Esophagus squamous epithelium (tissue), 4 donors: ENCODE measurements around the gene LYL1.

Experiments used
- CTCF ChIP-seq, 6 experiments: fragments of 450-650 bp in 4 of 6; fragments of 200-600 bp in 2 of 6; sonication (generic) in 2 of 6; IDR thresholded peaks; one replicate each; pipeline ENCODE4 v1.5.1; 2016 to 2019; ENCODE audit warnings: antibody characterized with exemption in 6 of 6, mild to moderate bottlenecking in 4 of 6, moderate library complexity in 4 of 6
- POLR2A ChIP-seq, 4 donors: fragments of 450-650 bp; IDR thresholded peaks; one replicate each; pipeline ENCODE4 v1.6.1; 2017; ENCODE audit warnings: antibody characterized with exemption in 4 of 4, mild to moderate bottlenecking in 4 of 4, moderate library complexity in 3 of 4

GRCh38 chr19:13150931-13151604, 48.4 kb upstream of the LYL1 start:
- TF ChIP-seq CTCF (IDR thresholded peaks at IDR 0.05) (no peak), POLR2A (IDR thresholded peaks at IDR 0.05) (no peak)
